ENCODE measurements around the gene SLC38A9.

DNA sequence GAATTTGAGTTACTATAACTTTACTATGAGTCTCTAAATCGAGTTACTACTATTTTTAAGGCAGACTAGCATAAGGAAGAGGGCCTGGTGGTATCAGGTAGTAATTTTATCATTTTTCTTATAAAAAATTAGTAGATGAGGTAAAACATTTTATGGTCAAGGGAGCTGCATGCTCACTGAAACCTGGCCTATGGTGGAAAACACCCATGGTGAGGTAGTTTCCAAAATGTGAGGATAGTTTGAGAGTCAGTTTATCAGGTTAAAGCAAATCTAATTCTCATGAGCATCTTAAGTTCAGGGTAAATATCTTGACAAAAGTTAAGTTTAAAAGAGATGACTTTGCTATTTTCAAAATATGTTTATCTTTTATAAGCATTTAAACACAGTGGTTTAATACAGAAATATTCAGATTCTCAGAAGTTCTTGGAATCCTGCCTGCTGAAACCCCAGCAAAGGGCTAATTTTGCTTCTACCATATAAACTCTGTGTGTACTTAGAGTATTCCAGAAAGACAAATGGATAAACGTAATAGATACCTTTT lies 35.7 kb upstream of the SLC38A9 start:
- TF ChIP-seq, protein P1, sequence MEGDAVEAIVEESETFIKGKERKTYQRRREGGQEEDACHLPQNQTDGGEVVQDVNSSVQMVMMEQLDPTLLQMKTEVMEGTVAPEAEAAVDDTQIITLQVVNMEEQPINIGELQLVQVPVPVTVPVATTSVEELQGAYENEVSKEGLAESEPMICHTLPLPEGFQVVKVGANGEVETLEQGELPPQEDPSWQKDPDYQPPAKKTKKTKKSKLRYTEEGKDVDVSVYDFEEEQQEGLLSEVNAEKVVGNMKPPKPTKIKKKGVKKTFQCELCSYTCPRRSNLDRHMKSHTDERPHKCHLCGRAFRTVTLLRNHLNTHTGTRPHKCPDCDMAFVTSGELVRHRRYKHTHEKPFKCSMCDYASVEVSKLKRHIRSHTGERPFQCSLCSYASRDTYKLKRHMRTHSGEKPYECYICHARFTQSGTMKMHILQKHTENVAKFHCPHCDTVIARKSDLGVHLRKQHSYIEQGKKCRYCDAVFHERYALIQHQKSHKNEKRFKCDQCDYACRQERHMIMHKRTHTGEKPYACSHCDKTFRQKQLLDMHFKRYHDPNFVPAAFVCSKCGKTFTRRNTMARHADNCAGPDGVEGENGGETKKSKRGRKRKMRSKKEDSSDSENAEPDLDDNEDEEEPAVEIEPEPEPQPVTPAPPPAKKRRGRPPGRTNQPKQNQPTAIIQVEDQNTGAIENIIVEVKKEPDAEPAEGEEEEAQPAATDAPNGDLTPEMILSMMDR (IDR thresholded peaks at IDR 0.05) = no peak
- no peak for TF ChIP-seq POLR2A (IDR thresholded peaks at IDR 0.05)

All from lower leg skin (tissue), 3 donors.